Fibroblast of lung (primary cell): ENCODE results near the gene METTL15. TPM values are rescaled to one million over a fixed set of nuclear protein-coding genes. Genes with fewer than 3 reads are reported as not detected.
A peak's percentile ranks its signal among the peaks of the same experiment; 100 is the strongest.

Experiments
- DNase-seq, 2 donors: peaks; one replicate each; pipeline versions ENCODE4 v3.0.0 to v3.0.0-alpha.2; 2010; ENCODE audit warnings: low read depth in 2 of 2
- H2AFZ ChIP-seq: 2 replicates; pipeline ENCODE4 v1.5.1; 2012; ENCODE audit warnings: low read length, control low read depth, inconsistent platforms
- H3K27ac ChIP-seq: 2 replicates; pipeline ENCODE4 v1.5.1; 2011; ENCODE audit warnings: low read length, control low read depth; ENCODE audit not compliant: insufficient read depth
- H3K27me3 ChIP-seq: 2 replicates; pipeline ENCODE4 v1.5.1; 2011; ENCODE audit warnings: mild to moderate bottlenecking, low read length; ENCODE audit not compliant: control insufficient read depth, insufficient read depth
- H3K36me3 ChIP-seq: 2 replicates; pipeline ENCODE4 v1.5.1; 2011; ENCODE audit warnings: low read length; ENCODE audit not compliant: control insufficient read depth, insufficient read depth
- H3K4me1 ChIP-seq: 2 replicates; pipeline ENCODE4 v1.5.1; 2011; ENCODE audit warnings: low read length; ENCODE audit not compliant: control insufficient read depth, insufficient read depth; ENCODE audit errors: extremely low read depth
- H3K4me2 ChIP-seq: 2 replicates; pipeline ENCODE4 v1.5.1; 2011; ENCODE audit warnings: low read length, control low read depth; ENCODE audit not compliant: insufficient read depth; ENCODE audit errors: extremely low read depth
- H3K4me3 ChIP-seq, 4 experiments: fragments of 200-600 bp in 1 of 4; sonication (generic) in 1 of 4; replicated peaks in 1 of 4; 2 replicates each; pipeline ENCODE4 v1.5.1; 2011 to 2016; ENCODE audit warnings: low read length in 4 of 4, low read depth in 3 of 4, mild to moderate bottlenecking in 3 of 4, control low read depth in 2 of 4, inconsistent platforms in 1 of 4, mixed read lengths in 1 of 4; ENCODE audit not compliant: insufficient read depth in 1 of 4; ENCODE audit errors: control extremely low read depth in 1 of 4
- H3K79me2 ChIP-seq: 2 replicates; pipeline ENCODE4 v1.5.1; 2012; ENCODE audit warnings: mild to moderate bottlenecking, low read length, inconsistent platforms; ENCODE audit not compliant: control insufficient read depth, insufficient read depth
- H3K9ac ChIP-seq: 2 replicates; pipeline ENCODE4 v1.5.1; 2011; ENCODE audit warnings: mild to moderate bottlenecking, low read length, control low read depth; ENCODE audit not compliant: insufficient read depth
- H3K9me3 ChIP-seq: 2 replicates; pipeline ENCODE4 v1.5.1; 2012; ENCODE audit warnings: low read depth, low read length; ENCODE audit not compliant: control insufficient read depth, insufficient read depth
- H4K20me1 ChIP-seq: 2 replicates; pipeline ENCODE4 v1.5.1; 2011; ENCODE audit warnings: low read length; ENCODE audit not compliant: control insufficient read depth, insufficient read depth; ENCODE audit errors: extremely low read depth
- EZH2 ChIP-seq: IDR thresholded peaks from 2 replicates; pipeline ENCODE4 v1.5.1; 2012; ENCODE audit warnings: low read length, control low read depth, mild to moderate bottlenecking; ENCODE audit errors: missing control alignments
- polyA plus RNA-seq, 2 donors: library from polyadenylated mRNA; depleted of rRNA in 1 of 2; stranded (reverse) in 1 of 2; unstranded in 1 of 2; fragments of >200 nt; gene quantifications; 2 replicates each; pipeline ENCODE4 v1.2.1, GENCODE V29; 2011 to 2012; ENCODE audit warnings: missing spikeins in 1 of 2
- total RNA-seq: library from RNA; depleted of rRNA; stranded (reverse); fragments of >200 nt; gene quantifications from 2 replicates; pipeline ENCODE4 v1.2.1, GENCODE V29; 2014
- TF ChIP-seq, protein P1 (sequence below), 2 donors: IDR thresholded peaks in 1 of 2; conservative IDR thresholded peaks in 1 of 2; 1 replicate in 1 of 2; 2 replicates in 1 of 2; pipeline ENCODE4 v1.5.1; 2011 to 2012; ENCODE audit warnings: low read length in 2 of 2, control low read depth in 1 of 2, inconsistent platforms in 1 of 2, low read depth in 1 of 2, mild to moderate bottlenecking in 1 of 2

METTL15 gene
- total and polyA plus RNA-seq, 2 donors (not counting 1 experiment from before 2014, with no cell fraction given): 8.8 to 28.4 TPM

DNA sequence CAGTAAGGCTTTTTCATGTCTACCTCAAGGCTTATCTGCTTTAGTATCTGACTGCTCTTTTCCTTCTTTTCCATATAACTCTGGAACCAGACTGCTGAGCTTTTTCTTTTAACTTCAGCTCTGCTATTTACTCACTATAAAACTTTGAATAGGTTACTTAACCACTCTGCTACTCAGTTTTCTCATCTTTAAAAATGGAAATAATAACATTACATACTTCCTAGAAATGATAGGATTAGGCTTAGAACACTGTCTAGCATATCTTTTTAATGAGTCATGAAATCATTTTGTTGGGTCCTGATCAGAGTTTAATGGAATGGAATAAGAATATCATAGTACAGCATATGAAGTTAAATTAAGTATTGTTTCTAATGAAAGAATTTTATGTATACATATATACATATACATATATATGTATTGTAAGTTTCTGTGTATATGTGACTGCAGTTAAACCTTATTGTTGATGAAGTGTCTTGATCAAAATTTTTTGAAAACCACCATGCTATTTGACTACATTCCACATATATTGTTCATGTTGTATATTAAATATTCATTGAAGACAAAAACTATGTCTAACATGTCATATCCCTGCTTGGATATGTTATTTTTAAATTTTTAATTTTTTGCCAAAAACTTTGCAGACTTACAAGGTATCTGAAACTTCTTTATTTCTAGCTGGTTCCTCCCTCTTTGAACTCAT is 120.2 kb downstream of the METTL15 start:
- no peaks in the 10 kb centered on the region for H3K9me3 ChIP-seq
- H2AFZ ChIP-seq: no peak overlapping the region
- no peak overlapping the region for H3K9ac ChIP-seq
- no peaks in the 10 kb centered on the region for H3K36me3 ChIP-seq
- peak overlapping the region; percentile 15 for H3K27ac ChIP-seq
- no peaks in the 10 kb centered on the region for H3K4me1 ChIP-seq
- no peak for TF ChIP-seq EZH2
- TF ChIP-seq, protein P1, sequence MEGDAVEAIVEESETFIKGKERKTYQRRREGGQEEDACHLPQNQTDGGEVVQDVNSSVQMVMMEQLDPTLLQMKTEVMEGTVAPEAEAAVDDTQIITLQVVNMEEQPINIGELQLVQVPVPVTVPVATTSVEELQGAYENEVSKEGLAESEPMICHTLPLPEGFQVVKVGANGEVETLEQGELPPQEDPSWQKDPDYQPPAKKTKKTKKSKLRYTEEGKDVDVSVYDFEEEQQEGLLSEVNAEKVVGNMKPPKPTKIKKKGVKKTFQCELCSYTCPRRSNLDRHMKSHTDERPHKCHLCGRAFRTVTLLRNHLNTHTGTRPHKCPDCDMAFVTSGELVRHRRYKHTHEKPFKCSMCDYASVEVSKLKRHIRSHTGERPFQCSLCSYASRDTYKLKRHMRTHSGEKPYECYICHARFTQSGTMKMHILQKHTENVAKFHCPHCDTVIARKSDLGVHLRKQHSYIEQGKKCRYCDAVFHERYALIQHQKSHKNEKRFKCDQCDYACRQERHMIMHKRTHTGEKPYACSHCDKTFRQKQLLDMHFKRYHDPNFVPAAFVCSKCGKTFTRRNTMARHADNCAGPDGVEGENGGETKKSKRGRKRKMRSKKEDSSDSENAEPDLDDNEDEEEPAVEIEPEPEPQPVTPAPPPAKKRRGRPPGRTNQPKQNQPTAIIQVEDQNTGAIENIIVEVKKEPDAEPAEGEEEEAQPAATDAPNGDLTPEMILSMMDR (conservative IDR thresholded peaks at IDR 0.05 in 1 of 2, IDR thresholded peaks at IDR 0.05 in 1 of 2; ENCODE audit: low read depth in 1 of 2, low read length in 2 of 2): no peak
- no peaks in the 10 kb centered on the region for H4K20me1 ChIP-seq
- H3K4me3 ChIP-seq: no peak overlapping the region
- peak; percentile 43 to 65 for DNase-seq
- peak overlapping the region; percentile 32 for H3K4me2 ChIP-seq
- H3K27me3 ChIP-seq: no peaks in the 10 kb centered on the region
- H3K79me2 ChIP-seq: no peaks in the 10 kb centered on the region

DNA sequence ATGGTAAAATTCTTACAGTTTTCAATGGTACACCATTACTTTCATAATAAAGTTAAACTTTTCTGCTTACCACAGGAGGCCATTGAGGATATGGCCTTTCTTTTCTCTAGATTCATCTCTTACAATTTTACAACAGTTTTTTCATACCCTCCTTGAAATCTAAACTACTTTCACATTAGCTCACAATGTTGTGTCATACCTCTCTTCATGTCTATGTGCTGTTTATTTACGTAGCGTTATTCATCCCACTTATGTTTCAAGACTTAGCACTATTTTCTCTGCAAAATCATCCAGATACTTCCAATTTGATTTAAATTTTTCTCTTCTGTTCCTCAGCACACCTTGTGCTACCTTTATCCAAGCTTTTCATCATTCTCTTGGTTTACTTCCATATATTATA is 123.3 kb downstream of the METTL15 start:
- DNase-seq: peak; percentile 66 to 67
- Histone ChIP-seq H3K4me3 (no peak overlapping the region), H3K36me3 (no peaks in the 10 kb centered on the region), H4K20me1 (no peaks in the 10 kb centered on the region), H3K27ac (no peak overlapping the region), H3K9me3 (no peaks in the 10 kb centered on the region), H2AFZ (no peak overlapping the region), H3K27me3 (no peaks in the 10 kb centered on the region), H3K4me1 (no peaks in the 10 kb centered on the region), H3K4me2 (no peak overlapping the region), H3K79me2 (no peaks in the 10 kb centered on the region), H3K9ac (no peak overlapping the region)
- TF ChIP-seq EZH2: no peak
- TF ChIP-seq, protein P1 (conservative IDR thresholded peaks at IDR 0.05 in 1 of 2, IDR thresholded peaks at IDR 0.05 in 1 of 2; ENCODE audit: low read depth in 1 of 2, low read length in 2 of 2): no peak

DNA sequence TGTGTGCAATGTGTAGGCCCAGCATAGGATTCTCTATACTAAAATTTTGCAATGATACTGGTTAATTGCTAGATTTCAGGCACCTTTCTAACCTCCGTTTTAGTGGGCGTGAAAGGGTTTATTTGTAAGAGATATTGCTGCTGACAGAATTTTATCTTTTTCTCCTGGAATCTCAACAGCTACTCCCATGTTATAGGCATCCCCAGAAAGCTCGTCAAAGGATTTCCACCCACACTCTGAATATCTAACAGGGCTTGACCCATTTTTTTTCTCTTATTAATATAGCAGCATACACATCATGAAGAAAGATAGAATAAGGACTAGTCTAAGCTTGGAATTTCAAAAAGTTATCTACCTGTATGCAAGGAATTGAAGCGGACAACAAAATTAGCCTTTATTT is 124.5 kb downstream of the METTL15 start:
- Histone ChIP-seq H3K4me1 (no peaks in the 10 kb centered on the region), H3K36me3 (no peaks in the 10 kb centered on the region), H2AFZ (no peak overlapping the region), H3K27me3 (no peaks in the 10 kb centered on the region), H3K4me2 (no peak overlapping the region), H4K20me1 (no peaks in the 10 kb centered on the region), H3K9me3 (no peaks in the 10 kb centered on the region), H3K27ac (no peak overlapping the region), H3K9ac (no peak overlapping the region), H3K4me3 (no peak overlapping the region), H3K79me2 (no peaks in the 10 kb centered on the region)
- TF ChIP-seq, protein P1 (conservative IDR thresholded peaks at IDR 0.05 in 1 of 2, IDR thresholded peaks at IDR 0.05 in 1 of 2; ENCODE audit: low read depth in 1 of 2, low read length in 2 of 2): no peak
- no peak for TF ChIP-seq EZH2
- DNase-seq: no peak
